ENCODE results near the gene MAP4K4.

Gene MAP4K4

DNA sequence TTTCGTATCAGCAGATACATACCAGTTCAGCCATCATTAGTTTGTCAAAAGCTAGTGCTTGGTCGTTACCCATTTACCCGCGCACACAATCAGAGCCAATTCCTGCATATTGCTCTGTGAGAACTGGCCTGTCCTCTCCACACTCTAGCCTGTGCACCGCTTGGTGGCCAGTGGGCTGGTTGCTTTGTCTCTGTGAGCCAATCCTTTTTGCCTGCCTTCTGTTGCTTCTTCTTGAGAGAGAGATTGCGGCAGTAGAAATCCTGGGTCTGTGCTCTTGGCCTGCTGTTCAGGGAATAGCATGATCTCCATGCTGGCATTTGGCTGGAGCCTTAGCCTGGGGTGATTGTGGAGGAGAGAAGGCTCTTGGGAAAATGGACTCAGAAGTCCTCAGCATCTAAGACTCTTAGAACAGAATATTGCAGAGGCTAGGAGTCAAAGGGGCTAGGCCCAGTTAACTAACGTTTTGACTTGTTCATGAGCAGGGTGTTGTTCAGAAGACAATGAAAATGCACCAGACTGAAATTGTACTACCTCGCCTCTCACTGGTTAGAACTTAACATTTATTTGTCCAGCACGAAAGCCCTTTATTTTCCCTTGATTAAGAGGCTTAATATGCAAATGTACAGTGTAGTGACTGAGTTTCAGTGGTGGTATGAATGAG is 37.1 kb downstream of the MAP4K4 start:
- in situ Hi-C loops (cut with HindIII; ENCODE audit: low sequenced_read_pairs), result no loop called here
- TF ChIP-seq, protein P1, sequence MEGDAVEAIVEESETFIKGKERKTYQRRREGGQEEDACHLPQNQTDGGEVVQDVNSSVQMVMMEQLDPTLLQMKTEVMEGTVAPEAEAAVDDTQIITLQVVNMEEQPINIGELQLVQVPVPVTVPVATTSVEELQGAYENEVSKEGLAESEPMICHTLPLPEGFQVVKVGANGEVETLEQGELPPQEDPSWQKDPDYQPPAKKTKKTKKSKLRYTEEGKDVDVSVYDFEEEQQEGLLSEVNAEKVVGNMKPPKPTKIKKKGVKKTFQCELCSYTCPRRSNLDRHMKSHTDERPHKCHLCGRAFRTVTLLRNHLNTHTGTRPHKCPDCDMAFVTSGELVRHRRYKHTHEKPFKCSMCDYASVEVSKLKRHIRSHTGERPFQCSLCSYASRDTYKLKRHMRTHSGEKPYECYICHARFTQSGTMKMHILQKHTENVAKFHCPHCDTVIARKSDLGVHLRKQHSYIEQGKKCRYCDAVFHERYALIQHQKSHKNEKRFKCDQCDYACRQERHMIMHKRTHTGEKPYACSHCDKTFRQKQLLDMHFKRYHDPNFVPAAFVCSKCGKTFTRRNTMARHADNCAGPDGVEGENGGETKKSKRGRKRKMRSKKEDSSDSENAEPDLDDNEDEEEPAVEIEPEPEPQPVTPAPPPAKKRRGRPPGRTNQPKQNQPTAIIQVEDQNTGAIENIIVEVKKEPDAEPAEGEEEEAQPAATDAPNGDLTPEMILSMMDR (IDR thresholded peaks at IDR 0.05; ENCODE audit: low read depth, low read length, missing control alignments), result no peak
- no peak for DNase-seq (ENCODE audit: low read depth)
- H3K4me3 ChIP-seq (ENCODE audit: low read depth, low read length), result no peak overlapping the region

DNA sequence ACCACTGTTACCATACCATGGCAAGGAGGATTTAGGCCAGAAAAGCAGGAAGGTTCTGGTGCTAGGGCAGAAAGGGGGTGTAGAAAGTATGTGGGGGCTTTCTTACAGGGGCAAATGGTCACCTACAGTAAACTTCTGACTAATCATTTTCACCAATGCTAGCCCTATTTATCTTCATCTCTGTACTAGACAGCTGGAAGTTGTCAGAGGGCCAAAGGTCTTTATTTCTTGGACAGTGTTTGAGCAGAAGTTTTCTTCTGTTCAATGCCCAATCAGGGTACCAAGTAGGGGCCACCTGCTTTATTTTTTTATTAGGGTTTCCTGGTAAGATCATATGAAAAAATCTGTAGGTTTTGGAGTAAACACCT is 37.6 kb downstream of the MAP4K4 start:
- no peak for DNase-seq (ENCODE audit: low read depth)
- TF ChIP-seq, protein P1 (IDR thresholded peaks at IDR 0.05; ENCODE audit: low read depth, low read length, missing control alignments), result no peak
- in situ Hi-C loops (cut with HindIII; ENCODE audit: low sequenced_read_pairs), result no loop called here
- H3K4me3 ChIP-seq (ENCODE audit: low read depth, low read length), result no peak overlapping the region

DNA sequence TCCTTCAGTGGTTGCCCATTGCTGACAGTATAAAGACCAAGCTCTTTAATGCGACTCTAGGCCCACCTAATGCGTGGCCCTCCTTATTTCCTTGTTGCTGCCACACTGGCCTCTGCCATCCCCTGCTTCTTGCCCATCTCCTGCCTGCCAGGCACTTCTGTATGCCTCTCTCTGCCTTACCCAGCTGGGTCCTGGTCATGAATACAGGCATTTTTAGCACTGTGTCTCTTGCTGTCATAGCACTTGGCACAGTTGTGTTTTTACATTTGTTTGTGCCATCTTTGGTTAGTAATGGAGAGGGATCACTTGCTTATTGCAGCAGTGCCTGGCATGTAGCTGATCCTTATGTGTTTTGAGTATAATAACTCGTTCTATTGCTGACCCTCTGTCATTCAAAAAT is 38.7 kb downstream of the MAP4K4 start:
- no peak overlapping the region for H3K4me3 ChIP-seq (ENCODE audit: low read depth, low read length)
- in situ Hi-C loops (cut with HindIII; ENCODE audit: low sequenced_read_pairs), result no loop called here
- no peak for DNase-seq (ENCODE audit: low read depth)
- TF ChIP-seq, protein P1 (IDR thresholded peaks at IDR 0.05; ENCODE audit: low read depth, low read length, missing control alignments), result no peak

DNA sequence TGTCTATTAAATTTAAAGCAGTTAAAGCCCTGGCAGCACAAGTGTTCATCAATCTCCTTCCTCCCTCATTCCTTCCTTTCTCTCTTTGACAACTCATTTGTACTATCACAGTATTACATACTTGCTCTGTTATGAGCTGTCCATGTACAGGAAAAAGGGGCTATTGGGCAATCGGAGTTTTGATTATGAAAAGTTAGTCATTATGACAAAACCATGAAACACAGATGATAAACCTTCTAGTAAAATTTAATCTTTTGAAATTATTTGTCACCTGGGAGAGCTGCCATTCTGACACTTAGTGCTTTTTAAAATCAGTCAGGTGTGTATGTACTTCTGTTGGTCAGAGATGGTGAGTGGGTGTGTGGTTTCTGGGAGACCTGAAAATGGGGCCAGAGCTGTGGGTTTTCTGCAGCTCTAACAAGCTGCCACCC is 39.4 kb downstream of the MAP4K4 start:
- no peak for DNase-seq (ENCODE audit: low read depth)
- in situ Hi-C loops (cut with HindIII; ENCODE audit: low sequenced_read_pairs), result no loop called here
- H3K4me3 ChIP-seq (ENCODE audit: low read depth, low read length), result no peak overlapping the region
- TF ChIP-seq, protein P1 (IDR thresholded peaks at IDR 0.05; ENCODE audit: low read depth, low read length, missing control alignments), result no peak

DNA sequence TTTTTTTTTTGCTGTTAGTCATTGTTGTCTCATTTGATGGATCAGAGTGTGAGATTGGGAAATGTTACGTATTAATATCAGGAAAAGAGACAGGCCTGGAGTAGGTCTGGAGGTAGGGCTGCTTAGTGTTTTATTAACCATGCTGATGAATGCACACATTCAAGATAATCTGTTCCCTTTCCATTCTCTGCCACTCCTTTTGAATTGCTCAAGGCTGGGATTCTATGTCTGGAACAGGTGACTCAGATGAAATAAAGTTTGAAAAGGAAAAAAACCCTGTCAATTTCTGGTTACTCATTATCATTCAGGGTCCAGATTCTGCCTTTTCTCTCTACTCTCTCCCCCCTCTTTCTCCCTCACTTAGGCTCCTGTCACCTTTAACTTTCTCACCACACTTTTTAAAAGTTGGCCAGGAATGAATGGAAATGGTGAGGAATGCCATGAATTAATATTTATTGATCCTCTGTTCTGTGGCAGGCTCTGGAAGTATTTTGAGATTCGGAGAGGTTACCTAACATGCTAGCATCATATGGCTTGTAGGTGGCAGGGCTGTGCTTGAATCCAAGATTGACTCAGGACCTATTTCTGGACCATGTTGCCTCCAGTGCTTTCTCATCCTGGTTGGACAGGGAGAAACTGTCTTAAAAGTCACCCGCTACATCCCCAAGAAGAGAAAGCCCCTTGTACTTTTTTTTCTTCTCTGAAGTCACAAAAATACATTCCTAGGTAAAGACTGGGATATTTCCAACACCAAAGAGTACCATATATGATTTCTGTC is 40.2 kb downstream of the MAP4K4 start:
- TF ChIP-seq, protein P1 (IDR thresholded peaks at IDR 0.05; ENCODE audit: low read depth, low read length, missing control alignments), result no peak
- in situ Hi-C loops (cut with HindIII; ENCODE audit: low sequenced_read_pairs), result no loop called here
- no peak overlapping the region for H3K4me3 ChIP-seq (ENCODE audit: low read depth, low read length)
- DNase-seq (ENCODE audit: low read depth), result no peak

DNA sequence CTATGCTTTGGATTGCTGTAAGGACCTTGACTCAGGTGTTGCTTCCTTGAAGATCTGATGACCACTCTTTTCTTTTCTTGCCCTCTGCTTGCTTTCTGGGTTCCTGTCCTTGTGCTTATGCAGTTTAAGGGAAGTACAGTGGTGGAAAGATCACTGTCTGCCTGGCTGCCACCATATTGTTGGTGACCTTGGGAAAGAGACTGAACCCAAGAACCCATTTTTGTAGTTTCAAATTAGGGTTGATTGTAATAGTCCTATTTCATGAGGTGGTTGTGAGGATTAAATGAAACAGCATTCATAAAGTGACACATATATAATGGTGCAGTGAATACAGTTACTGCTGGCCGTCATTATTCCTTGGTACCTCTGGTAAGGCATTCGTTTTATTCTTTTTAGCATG is 41.1 kb downstream of the MAP4K4 start:
- TF ChIP-seq, protein P1 (IDR thresholded peaks at IDR 0.05; ENCODE audit: low read depth, low read length, missing control alignments), result no peak
- no peak for DNase-seq (ENCODE audit: low read depth)
- in situ Hi-C loops (cut with HindIII; ENCODE audit: low sequenced_read_pairs), result no loop called here
- no peak overlapping the region for H3K4me3 ChIP-seq (ENCODE audit: low read depth, low read length)

Data from astrocyte of the cerebellum (primary cell).